Raji (cell line): Measurements from ENCODE around the gene RFX2.
A peak's percentile ranks its signal among the peaks of the same experiment; 100 is the strongest.

Experiments used
- POLR2A ChIP-seq: IDR thresholded peaks from 2 replicates; pipeline ENCODE4 v1.6.1; 2011; ENCODE audit warnings: low read depth, low read length, control low read depth; ENCODE audit not compliant: insufficient read depth

The RFX2 gene

DNA sequence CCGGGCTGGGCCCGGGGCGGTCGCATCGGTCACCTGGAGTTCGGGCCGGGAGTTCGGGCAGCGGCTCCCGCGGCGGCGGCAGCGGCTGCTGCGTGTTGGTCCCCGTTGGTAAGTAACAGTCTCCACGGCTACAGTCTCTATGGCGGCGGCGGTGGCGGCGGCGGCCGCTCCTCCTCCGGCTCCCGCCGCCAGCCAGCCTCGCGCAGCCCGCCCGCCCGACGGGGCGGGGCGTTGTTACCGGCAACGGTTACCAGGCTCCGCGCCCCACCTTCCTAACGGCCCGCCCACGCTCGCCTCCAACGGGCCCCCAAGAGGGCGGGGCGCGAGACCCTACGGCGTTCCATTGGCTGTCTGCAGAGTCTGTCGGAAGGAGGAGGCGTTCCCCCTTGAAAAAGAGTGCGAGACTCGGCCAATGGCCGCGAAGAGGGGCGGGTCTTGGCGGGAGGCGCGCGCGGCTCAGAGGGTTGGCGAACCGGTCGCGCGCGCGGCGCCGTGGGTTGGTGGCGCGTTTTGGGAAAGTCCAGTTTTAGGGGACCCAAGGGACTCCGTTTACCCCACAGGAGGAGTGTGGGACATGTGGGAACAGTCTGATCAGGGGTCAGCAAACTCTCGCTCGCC is at the start of gene RFX2:
Gene RFX2, minus strand, starts transcription at position 141 of the 618 bp plus-strand sequence. CDS start 63,004 bp downstream, outside the sequence.
- peak; percentile 79 for TF ChIP-seq POLR2A

DNA sequence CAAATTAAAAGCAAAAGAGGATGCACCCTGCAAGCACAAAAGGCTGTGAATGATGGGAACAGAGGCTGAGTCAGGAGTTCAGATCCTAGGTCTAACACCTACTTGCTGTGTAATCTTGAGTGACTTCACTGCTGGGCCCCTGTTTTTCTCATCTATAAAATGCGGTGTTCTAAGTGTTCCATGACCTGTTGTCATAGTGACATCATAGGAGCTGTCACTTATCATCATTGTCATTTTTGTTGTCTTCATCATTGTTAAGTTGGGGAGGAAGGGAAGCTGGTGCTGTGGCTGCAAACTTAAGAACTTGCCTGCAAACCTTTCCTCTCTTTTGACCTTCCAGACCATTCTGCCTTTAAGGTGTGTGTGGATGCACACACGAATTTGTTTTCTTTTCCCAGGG is 45.7 kb upstream of the RFX2 start:
- TF ChIP-seq POLR2A = no peak

DNA sequence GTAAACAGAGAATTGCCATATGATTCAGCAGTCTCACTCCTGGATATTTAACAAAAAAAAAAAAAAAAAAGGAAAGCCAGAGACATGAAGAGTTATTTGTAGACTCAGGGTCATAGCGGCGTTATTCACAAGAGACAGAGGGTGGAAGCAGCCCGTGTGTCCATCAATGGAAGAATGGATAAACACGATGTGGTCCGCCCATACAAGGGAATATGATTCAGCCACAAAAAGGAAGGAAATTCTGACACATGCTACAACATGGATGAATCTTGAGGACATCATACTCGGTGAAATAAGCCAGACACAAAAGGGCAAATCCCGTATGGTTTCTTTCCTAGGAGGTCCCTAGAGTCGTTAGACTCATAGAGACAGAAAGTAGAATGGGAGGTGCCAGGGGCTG is 40.0 kb upstream of the RFX2 start:
- TF ChIP-seq POLR2A = no peak

DNA sequence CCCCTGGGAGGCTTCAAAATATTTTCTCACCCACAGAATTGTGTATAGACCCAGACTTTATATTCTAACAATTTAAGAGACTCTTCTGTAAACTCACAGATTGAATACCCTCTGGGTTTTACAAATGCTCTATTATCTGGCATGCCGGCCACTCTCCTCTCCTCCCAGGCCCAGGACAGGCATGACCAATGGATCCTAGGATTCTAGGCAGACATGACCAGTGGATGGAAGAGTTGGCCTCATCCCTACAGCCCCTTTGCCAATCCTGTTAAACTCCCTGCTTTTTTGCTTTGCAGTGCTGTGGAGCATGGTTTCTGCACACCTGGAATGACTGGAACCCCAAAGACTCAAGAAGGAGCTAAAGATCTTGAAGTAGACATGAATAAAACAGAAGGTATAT is 30.9 kb upstream of the RFX2 start:
- TF ChIP-seq POLR2A = no peak

GRCh38 chr19:6138511-6138910 is 28.2 kb upstream of the RFX2 start:
- no peak for TF ChIP-seq POLR2A

- no peak for TF ChIP-seq POLR2A
Observed at GRCh38 chr19:6138066-6138465, 27.8 kb upstream of the RFX2 start.

GRCh38 chr19:6133231-6133630 is 22.9 kb upstream of the RFX2 start:
- TF ChIP-seq POLR2A = no peak

DNA sequence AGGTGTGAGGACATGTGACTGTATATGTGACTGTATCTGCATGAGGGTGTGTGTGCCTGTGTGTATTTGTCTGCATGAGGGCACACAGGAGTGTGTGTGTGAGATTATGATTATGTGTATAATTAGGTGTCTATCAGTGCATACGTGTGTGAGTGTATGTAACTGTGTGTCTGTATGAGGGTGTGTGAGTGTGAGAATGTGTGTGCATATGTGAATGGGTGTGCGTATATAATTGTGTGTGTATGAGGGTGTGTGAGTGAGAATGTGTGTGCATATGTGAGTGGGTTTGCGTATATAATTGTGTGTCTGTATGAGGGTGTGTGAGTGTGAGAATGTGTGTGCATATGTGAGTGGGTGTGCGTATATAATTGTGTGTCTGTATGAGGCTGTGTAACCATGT is 22.2 kb upstream of the RFX2 start:
- TF ChIP-seq POLR2A = no peak

- TF ChIP-seq POLR2A = no peak
Observed at GRCh38 chr19:6127716-6128335, 17.5 kb upstream of the RFX2 start.

DNA sequence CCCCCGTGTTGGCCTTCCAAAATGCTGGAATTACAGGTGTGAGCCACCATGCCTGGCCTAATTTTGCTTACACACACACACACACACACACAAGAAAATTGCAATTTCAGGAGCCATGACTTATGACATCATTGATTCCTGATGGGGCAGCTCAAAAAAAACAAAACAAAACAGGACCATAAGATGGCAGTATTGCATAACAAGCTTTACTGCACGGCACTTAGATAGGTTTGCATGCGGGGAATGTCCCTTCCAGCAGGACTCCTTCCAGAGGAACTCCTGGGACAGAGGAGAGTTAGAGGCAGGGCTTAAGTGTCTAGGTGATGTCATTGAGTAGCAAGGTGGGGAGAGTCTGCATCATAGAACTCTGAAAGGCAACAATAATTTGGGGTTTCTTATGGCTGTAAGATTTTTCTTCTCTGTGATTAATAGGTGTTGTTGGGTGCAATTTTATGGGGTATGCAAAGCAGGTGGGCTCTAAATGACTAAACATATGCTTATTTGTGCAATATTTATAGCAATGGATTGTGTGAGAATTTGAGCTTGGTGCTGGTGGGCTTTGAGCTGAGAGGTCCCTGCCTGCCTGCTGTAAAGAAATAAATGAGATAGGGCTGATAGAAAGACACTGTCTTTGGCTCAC is 16.2 kb upstream of the RFX2 start:
- TF ChIP-seq POLR2A = no peak

GRCh38 chr19:6125571-6125989 is 15.3 kb upstream of the RFX2 start:
- no peak for TF ChIP-seq POLR2A

GRCh38 chr19:6119031-6119430 is 8.7 kb upstream of the RFX2 start:
- TF ChIP-seq POLR2A = no peak

DNA sequence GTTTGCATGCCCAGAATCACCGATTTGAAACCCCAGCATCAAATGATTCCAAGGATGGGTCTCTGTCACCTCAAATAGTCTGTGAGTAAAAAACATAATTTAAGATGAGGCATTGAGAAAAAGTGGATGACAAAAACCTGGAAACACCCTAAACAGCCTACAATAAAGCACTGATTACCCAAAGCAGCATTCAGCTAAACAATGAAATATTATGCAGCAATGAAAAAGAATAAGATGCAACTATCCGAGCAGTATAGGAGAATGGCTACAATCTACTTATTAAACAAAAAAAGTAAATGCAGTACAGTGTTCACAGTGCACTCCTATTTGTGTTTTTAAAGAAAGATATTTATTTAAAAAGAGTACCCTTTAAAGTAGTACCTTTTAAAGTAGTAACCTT is 7.7 kb upstream of the RFX2 start:
- no peak for TF ChIP-seq POLR2A

- TF ChIP-seq POLR2A = no peak
Observed at GRCh38 chr19:6117534-6117933, 7.2 kb upstream of the RFX2 start.

DNA sequence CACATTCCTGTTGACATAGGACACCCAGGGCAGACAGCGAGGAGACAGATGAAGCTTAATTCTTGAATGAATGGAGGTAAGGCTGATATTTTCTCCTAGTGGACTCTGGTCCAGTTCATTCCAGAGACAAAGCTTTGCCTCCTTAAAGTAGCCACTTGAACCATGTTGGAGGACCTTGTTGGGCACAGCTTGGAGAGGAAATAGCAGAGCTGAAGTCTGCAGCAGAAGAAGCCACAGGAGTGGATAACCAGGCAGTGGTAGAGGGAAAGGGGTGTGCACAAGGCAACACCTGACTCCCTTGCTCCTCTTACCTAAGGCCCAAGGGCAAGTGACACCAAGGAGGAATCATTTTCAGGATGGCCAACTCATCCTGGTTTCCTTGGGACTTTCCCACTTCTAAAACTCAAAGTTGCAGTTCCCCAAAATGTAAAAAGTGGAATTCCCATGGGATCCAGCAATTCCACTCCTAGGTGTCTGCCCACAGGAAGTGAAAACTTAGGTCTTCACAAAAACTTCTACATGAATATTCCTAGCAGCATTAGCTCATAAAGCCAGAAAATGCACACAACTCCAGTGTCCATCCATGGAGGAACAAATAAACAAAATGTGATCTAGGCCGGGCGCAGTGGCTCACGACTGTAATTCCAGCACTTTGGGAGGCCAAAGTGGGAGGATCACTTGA is 6.6 kb upstream of the RFX2 start:
- TF ChIP-seq POLR2A = no peak

- TF ChIP-seq POLR2A = no peak
Observed at GRCh38 chr19:6115992-6116391, 5.7 kb upstream of the RFX2 start.
